Measurements from ENCODE around the gene SLAIN2. TPM values are rescaled to one million over a fixed set of nuclear protein-coding genes. Genes with fewer than 3 reads are reported as not detected.
"Not testable (repeated sequence)": the region's sequence is repeated elsewhere in the genome, so short reads cannot be mapped to it uniquely, and the experiment has no call there.

The SLAIN2 gene
- total RNA-seq, 2 donors from 2014 or later = 82.1 to 199 TPM

- H3K4me3 ChIP-seq = no peak overlapping the region
- TF ChIP-seq CTCF (IDR thresholded peaks at IDR 0.05) = no peak
These were observed 90.7 kb downstream of the SLAIN2 start for GRCh38 chr4:48432017-48432416.

GRCh38 chr4:48436318-48436717 is 95.0 kb downstream of the SLAIN2 start:
- H3K36me3 ChIP-seq = no peaks in the 10 kb centered on the region
- H3K9me3 ChIP-seq = no peaks in the 10 kb centered on the region
- no peak overlapping the region for H3K27ac ChIP-seq
- no peak for TF ChIP-seq CTCF (IDR thresholded peaks at IDR 0.05)
- no peaks in the 10 kb centered on the region for H3K27me3 ChIP-seq
- no peak for DNase-seq (ENCODE audit: low spot score)
- no peak overlapping the region for H3K4me3 ChIP-seq
- no peaks in the 10 kb centered on the region for H3K4me1 ChIP-seq

More at GRCh38 chr4:48432017-48432416, 90.7 kb downstream of the SLAIN2 start:
- Histone ChIP-seq H3K27me3 (no peaks in the 10 kb centered on the region), H3K36me3 (no peaks in the 10 kb centered on the region), H3K4me1 (no peaks in the 10 kb centered on the region), H3K27ac (no peak overlapping the region), H3K9me3 (no peaks in the 10 kb centered on the region)
- no peak for DNase-seq (ENCODE audit: low spot score)

GRCh38 chr4:48439988-48440387 is 98.7 kb downstream of the SLAIN2 start:
- Histone ChIP-seq H3K4me3 (no peak overlapping the region), H3K27ac (no peak overlapping the region), H3K9me3 (no peaks in the 10 kb centered on the region), H3K4me1 (no peaks in the 10 kb centered on the region), H3K27me3 (no peaks in the 10 kb centered on the region), H3K36me3 (no peaks in the 10 kb centered on the region)
- no peak for TF ChIP-seq CTCF (IDR thresholded peaks at IDR 0.05)
- DNase-seq (ENCODE audit: low spot score) = no peak

- not testable (repeated sequence) for H3K9me3 ChIP-seq; H3K4me3 ChIP-seq; H3K36me3 ChIP-seq; H3K4me1 ChIP-seq; H3K27me3 ChIP-seq; DNase-seq (ENCODE audit: low spot score); H3K27ac ChIP-seq
These were observed 99.6 kb downstream of the SLAIN2 start for GRCh38 chr4:48440914-48441313.

- Histone ChIP-seq H3K27me3 (no peaks in the 10 kb centered on the region), H3K9me3 (no peaks in the 10 kb centered on the region), H3K4me3 (no peak overlapping the region), H3K4me1 (no peaks in the 10 kb centered on the region), H3K36me3 (no peaks in the 10 kb centered on the region), H3K27ac (no peak overlapping the region)
- TF ChIP-seq CTCF (IDR thresholded peaks at IDR 0.05) = peak; percentile 35 to 65
- DNase-seq (ENCODE audit: low spot score) = no peak
These were observed 104.4 kb downstream of the SLAIN2 start for GRCh38 chr4:48445704-48446103.

- Histone ChIP-seq H3K36me3 (no peaks in the 10 kb centered on the region), H3K9me3 (no peaks in the 10 kb centered on the region), H3K27me3 (no peaks in the 10 kb centered on the region), H3K27ac (no peak overlapping the region), H3K4me3 (no peak overlapping the region), H3K4me1 (no peaks in the 10 kb centered on the region)
- DNase-seq (ENCODE audit: low spot score) = no peak
- no peak for TF ChIP-seq CTCF (IDR thresholded peaks at IDR 0.05)
These were observed 105.3 kb downstream of the SLAIN2 start for GRCh38 chr4:48446642-48447041.

Measured in right atrium auricular region (tissue), 2 donors.